ENCODE results near the gene COL2A1.

COL2A1 gene

DNA sequence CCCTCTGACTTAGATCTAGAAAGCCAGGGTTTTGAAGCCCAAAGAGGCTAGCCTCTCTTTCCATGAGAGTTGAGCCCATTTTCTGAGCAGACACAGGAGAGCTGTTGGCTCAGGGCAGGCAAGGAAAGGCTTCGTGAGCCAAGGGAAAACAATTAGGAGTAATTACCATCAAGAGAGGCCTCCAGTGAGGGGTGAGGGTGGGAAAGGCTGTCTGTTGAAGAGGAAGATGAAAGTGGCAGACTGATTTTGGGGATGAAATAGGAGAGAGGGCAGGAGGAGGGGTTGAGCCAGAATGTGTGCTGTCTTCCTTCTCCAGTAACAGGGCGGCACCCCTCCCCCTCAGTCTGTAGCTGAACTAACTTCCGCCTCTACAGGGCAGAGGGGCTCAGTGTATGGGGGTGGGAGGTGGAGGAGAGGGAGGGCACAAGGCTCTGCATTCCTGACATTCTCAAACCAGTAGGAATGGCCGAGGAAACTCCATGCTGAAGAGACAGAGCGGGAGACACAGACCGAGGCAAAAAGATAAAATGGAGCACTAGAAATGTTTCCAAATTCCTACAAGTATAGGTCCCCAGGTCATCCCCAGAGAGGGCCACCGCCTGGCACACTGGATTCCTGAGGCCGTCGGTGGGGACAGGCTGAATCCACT, 33.1 kb upstream of the COL2A1 start:
- Mint-ChIP-seq H3K27me3 (ENCODE audit: low read depth) (no peaks in the 10 kb centered on the region), H3K27ac (no peak overlapping the region), H3K4me3 (no peak overlapping the region), H3K9me3 (no peaks in the 10 kb centered on the region), H3K4me1 (ENCODE audit: low read depth) (peaks cover 5% of the 10 kb centered on the region), H3K36me3 (ENCODE audit: low read depth) (peaks cover under 1% of the 10 kb centered on the region)
- DNase-seq (ENCODE audit: low spot score) = no peak

GRCh38 chr12:48036818-48037217, 32.5 kb upstream of the COL2A1 start:
- Mint-ChIP-seq H3K36me3 (ENCODE audit: low read depth) (no peaks in the 10 kb centered on the region), H3K4me1 (ENCODE audit: low read depth) (peaks cover 5% of the 10 kb centered on the region), H3K4me3 (no peak overlapping the region), H3K9me3 (no peaks in the 10 kb centered on the region), H3K27ac (no peak overlapping the region), H3K27me3 (ENCODE audit: low read depth) (no peaks in the 10 kb centered on the region)
- no peak for DNase-seq (ENCODE audit: low spot score)

- H3K27me3 Mint-ChIP-seq (ENCODE audit: low read depth) = no peaks in the 10 kb centered on the region
- no peak overlapping the region for H3K27ac Mint-ChIP-seq
- peaks cover 5% of the 10 kb centered on the region for H3K4me1 Mint-ChIP-seq (ENCODE audit: low read depth)
- no peaks in the 10 kb centered on the region for H3K9me3 Mint-ChIP-seq
- DNase-seq (ENCODE audit: low spot score) = no peak
- no peak overlapping the region for H3K4me3 Mint-ChIP-seq
- H3K36me3 Mint-ChIP-seq (ENCODE audit: low read depth) = no peaks in the 10 kb centered on the region
Measured at GRCh38 chr12:48034835-48035805, 30.8 kb upstream of the COL2A1 start.

DNA sequence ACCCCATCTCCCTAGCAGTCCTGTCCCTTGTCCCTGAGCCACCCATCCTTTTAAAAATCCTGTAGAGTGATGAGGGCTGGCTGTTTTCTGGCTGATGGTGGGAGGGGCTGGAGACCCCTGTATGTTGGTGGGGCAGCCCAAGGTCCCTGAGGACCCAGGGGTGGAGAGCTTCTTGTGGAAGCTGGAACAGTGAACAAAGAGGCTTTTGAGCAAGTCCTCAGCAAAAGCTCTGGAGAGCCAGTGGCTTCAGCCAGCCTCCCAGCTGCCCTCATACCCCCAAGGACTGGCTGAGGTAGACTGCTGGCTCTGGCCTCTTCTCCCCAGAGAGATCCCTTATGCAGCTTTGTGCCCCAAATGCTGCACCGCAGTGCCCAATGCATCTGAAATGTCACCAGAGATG, 29.2 kb upstream of the COL2A1 start:
- Mint-ChIP-seq H3K4me3 (no peak overlapping the region), H3K9me3 (no peaks in the 10 kb centered on the region), H3K27ac (no peak overlapping the region), H3K4me1 (ENCODE audit: low read depth) (peaks cover 5% of the 10 kb centered on the region), H3K27me3 (ENCODE audit: low read depth) (peaks cover 5% of the 10 kb centered on the region), H3K36me3 (ENCODE audit: low read depth) (no peaks in the 10 kb centered on the region)
- no peak for DNase-seq (ENCODE audit: low spot score)

GRCh38 chr12:48032597-48032996, 28.3 kb upstream of the COL2A1 start:
- DNase-seq (ENCODE audit: low spot score) = no peak
- Mint-ChIP-seq H3K27ac (no peak overlapping the region), H3K4me3 (no peak overlapping the region), H3K9me3 (no peaks in the 10 kb centered on the region), H3K27me3 (ENCODE audit: low read depth) (peaks cover 5% of the 10 kb centered on the region), H3K36me3 (ENCODE audit: low read depth) (no peaks in the 10 kb centered on the region), H3K4me1 (ENCODE audit: low read depth) (no peaks in the 10 kb centered on the region)

DNA sequence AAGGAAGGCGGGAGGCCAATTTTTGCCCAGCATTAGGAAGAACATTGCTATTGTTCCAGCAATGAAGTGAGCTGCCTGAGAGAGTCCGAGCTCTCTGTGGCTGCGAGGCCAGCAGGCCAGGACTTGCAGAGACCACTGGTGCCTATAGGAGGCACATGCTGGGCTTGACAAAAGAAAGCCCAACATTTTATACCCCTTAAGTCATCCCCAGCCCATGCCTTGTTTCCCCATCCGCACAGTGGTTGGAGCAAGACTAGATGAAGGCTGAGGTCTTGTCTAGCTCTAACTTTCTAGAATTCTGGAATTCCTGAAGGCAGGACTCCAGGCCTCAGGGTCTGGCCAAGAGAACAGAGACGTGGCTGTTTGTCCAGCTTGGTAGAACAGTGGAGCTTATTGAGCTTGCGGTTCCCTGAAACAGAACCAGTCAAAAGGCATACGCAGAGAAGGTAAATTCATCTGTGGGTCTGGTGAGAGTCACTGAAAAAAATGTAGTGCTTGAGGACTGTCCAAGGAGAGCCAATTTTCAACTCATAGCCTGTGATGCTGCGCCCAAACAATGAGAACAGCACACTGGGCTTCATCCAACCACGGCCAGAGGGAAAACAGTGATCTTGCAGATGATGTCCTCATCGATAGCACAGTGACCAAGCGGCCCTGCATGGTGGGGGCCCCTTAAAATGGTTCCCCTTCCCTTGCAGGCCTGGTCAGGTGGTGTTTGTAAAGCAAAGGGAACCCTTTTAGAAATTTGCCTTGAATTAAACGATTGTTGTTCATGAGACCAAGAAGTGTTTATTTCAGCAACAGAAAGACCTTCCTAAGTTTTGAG, 27.1 kb upstream of the COL2A1 start:
- Mint-ChIP-seq H3K27ac (no peak overlapping the region), H3K27me3 (ENCODE audit: low read depth) (peaks cover 10% of the 10 kb centered on the region), H3K4me3 (no peak overlapping the region), H3K4me1 (ENCODE audit: low read depth) (no peaks in the 10 kb centered on the region), H3K36me3 (ENCODE audit: low read depth) (no peaks in the 10 kb centered on the region), H3K9me3 (no peaks in the 10 kb centered on the region)
- no peak for DNase-seq (ENCODE audit: low spot score)

- Mint-ChIP-seq H3K4me3 (no peak overlapping the region), H3K27me3 (ENCODE audit: low read depth) (peaks cover 10% of the 10 kb centered on the region), H3K27ac (no peak overlapping the region), H3K36me3 (ENCODE audit: low read depth) (no peaks in the 10 kb centered on the region), H3K4me1 (ENCODE audit: low read depth) (no peaks in the 10 kb centered on the region), H3K9me3 (no peaks in the 10 kb centered on the region)
- DNase-seq (ENCODE audit: low spot score) = no peak
Measured at GRCh38 chr12:48030173-48030650, 25.9 kb upstream of the COL2A1 start.

GRCh38 chr12:48029491-48030172, 25.4 kb upstream of the COL2A1 start:
- Mint-ChIP-seq H3K4me1 (ENCODE audit: low read depth) (peaks cover 1% of the 10 kb centered on the region), H3K27me3 (ENCODE audit: low read depth) (peaks cover 12% of the 10 kb centered on the region), H3K4me3 (no peak overlapping the region), H3K9me3 (no peaks in the 10 kb centered on the region), H3K36me3 (ENCODE audit: low read depth) (no peaks in the 10 kb centered on the region), H3K27ac (no peak overlapping the region)
- DNase-seq (ENCODE audit: low spot score) = no peak

- Mint-ChIP-seq H3K4me1 (ENCODE audit: low read depth) (peaks cover 1% of the 10 kb centered on the region), H3K27ac (no peak overlapping the region), H3K4me3 (no peak overlapping the region), H3K36me3 (ENCODE audit: low read depth) (no peaks in the 10 kb centered on the region), H3K9me3 (no peaks in the 10 kb centered on the region), H3K27me3 (ENCODE audit: low read depth) (peaks cover 12% of the 10 kb centered on the region)
- no peak for DNase-seq (ENCODE audit: low spot score)
Measured at GRCh38 chr12:48028541-48029431, 24.5 kb upstream of the COL2A1 start.

DNA sequence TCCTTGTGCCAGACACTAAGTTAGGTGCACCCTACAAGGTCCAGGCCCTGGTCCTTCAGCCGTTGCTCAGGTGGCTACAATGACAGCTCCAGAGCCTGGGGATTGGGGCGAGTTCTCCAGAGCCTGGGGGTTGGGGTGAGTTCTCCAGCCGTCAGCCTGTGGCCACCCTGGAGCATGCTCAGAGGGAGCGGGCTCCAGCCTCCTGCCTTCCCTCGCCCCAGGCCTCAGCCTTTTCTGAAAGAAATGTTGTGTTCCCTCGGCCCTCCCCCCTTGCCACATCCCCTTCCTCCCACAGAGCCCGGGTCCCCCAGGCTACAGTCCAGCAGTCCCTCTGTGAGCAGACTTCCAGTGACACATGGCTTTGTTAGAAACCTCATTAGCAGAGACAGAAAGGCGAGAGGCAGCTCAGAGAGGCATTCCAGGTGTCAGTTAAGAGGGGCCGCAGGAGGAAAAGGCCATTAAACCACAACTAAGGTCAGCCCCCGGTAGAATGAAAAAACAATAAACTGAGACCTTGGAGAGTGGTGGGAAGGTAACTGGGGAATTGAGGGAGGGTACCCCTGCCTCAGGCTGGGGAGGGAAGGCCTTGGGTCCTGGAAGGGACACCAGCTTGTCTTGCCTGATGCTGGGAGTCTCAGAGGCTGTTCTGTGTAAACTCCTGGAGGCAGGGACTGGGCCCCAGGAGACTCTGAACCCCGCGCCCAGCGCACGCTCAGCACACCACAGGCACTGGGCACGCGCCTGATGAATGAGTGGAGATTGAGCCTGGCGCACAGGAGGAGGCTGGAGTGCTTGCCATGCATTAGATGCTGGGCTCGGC, 23.1 kb upstream of the COL2A1 start:
- no peak overlapping the region for H3K4me3 Mint-ChIP-seq
- H3K36me3 Mint-ChIP-seq (ENCODE audit: low read depth) = no peaks in the 10 kb centered on the region
- no peaks in the 10 kb centered on the region for H3K9me3 Mint-ChIP-seq
- no peak overlapping the region for H3K27ac Mint-ChIP-seq
- DNase-seq (ENCODE audit: low spot score) = no peak
- H3K27me3 Mint-ChIP-seq (ENCODE audit: low read depth) = peaks cover 16% of the 10 kb centered on the region
- peaks cover 1% of the 10 kb centered on the region for H3K4me1 Mint-ChIP-seq (ENCODE audit: low read depth)

GRCh38 chr12:48026060-48026827, 22.0 kb upstream of the COL2A1 start:
- no peak overlapping the region for H3K27ac Mint-ChIP-seq
- H3K36me3 Mint-ChIP-seq (ENCODE audit: low read depth) = no peaks in the 10 kb centered on the region
- peaks cover 1% of the 10 kb centered on the region for H3K4me1 Mint-ChIP-seq (ENCODE audit: low read depth)

More at GRCh38 chr12:48026060-48026827, 22.0 kb upstream of the COL2A1 start:
- H3K9me3 Mint-ChIP-seq = no peaks in the 10 kb centered on the region
- no peak overlapping the region for H3K4me3 Mint-ChIP-seq
- H3K27me3 Mint-ChIP-seq (ENCODE audit: low read depth) = peaks cover 24% of the 10 kb centered on the region
- DNase-seq (ENCODE audit: low spot score) = no peak

All from T-helper 2 cell treated with Interferon-gamma antibody and Interleukin-4, amounts not matched to agents 5 μg/mL and 100 μg/mL, for 36 hours (primary cell).